Effector memory CD4-positive, alpha-beta T cell (primary cell): ENCODE measurements around the gene ABCC3.

ENCODE experiments used
- DNase-seq, 3 donors: peaks; one replicate each; pipeline ENCODE4 v3.0.0-alpha.2; 2020
- H3K27ac ChIP-seq: 2 replicates; pipeline ENCODE4 v1.7.0; 2013; ENCODE audit warnings: mild to moderate bottlenecking, low read length, moderate library complexity; ENCODE audit not compliant: insufficient read depth, poor library complexity, severe bottlenecking
- H3K27me3 ChIP-seq: replicated peaks from 2 replicates; pipeline ENCODE4 v1.7.0; 2013; ENCODE audit warnings: mild to moderate bottlenecking, low read length; ENCODE audit not compliant: insufficient read depth, control insufficient read depth, poor library complexity, severe bottlenecking
- H3K36me3 ChIP-seq: 2 replicates; pipeline ENCODE4 v1.7.0; 2013; ENCODE audit warnings: mild to moderate bottlenecking, low read length, moderate library complexity; ENCODE audit not compliant: control insufficient read depth, insufficient read depth
- H3K4me1 ChIP-seq: 2 replicates; pipeline ENCODE4 v1.7.0; 2013; ENCODE audit warnings: low read length, mild to moderate bottlenecking; ENCODE audit not compliant: control insufficient read depth, insufficient read depth, poor library complexity, severe bottlenecking
- H3K4me3 ChIP-seq: 2 replicates; pipeline ENCODE4 v1.7.0; 2013; ENCODE audit warnings: low read length, low read depth, mild to moderate bottlenecking; ENCODE audit not compliant: insufficient read depth, poor library complexity, severe bottlenecking
- H3K9me3 ChIP-seq: 2 replicates; pipeline ENCODE4 v1.7.0; 2013; ENCODE audit warnings: mild to moderate bottlenecking, low read length, moderate library complexity; ENCODE audit not compliant: control insufficient read depth

The ABCC3 gene

GRCh38 chr17:50593321-50593720 is 41.4 kb upstream of the ABCC3 start:
- Histone ChIP-seq H3K9me3 (no peaks in the 10 kb centered on the region), H3K27ac (no peak overlapping the region), H3K36me3 (no peaks in the 10 kb centered on the region), H3K4me3 (no peak overlapping the region), H3K4me1 (no peaks in the 10 kb centered on the region), H3K27me3 (no peaks in the 10 kb centered on the region)
- no peak for DNase-seq

GRCh38 chr17:50594128-50594823 is 40.4 kb upstream of the ABCC3 start:
- Histone ChIP-seq H3K36me3 (no peaks in the 10 kb centered on the region), H3K27me3 (no peaks in the 10 kb centered on the region)
- DNase-seq: no peak

DNA sequence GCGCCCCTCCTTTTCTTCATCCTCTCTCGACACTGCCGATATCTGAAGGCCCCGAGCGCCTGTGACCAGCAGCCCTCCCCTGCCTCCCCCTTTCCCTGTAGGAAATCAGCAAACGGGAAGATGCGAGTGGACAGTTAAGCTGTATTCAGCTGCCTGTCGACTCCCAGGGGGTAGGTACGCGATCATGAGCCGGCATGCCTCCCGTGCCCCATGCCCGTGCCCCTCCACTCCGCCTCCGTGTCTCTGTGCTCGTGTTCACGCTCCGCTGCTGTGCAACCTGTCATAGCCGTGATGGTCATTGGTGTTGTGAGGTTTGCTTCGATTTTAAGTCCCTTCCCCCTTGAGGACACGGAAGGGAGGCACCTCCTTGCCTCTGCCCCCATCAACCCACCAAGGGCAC is 39.8 kb upstream of the ABCC3 start:
- DNase-seq: no peak
- no peaks in the 10 kb centered on the region for H3K4me1 ChIP-seq
- no peaks in the 10 kb centered on the region for H3K36me3 ChIP-seq
- no peaks in the 10 kb centered on the region for H3K27me3 ChIP-seq
- no peak overlapping the region for H3K27ac ChIP-seq
- no peak overlapping the region for H3K4me3 ChIP-seq
- H3K9me3 ChIP-seq: no peaks in the 10 kb centered on the region

More at GRCh38 chr17:50594128-50594823, 40.4 kb upstream of the ABCC3 start:
- no peak overlapping the region for H3K4me3 ChIP-seq
- no peak overlapping the region for H3K27ac ChIP-seq
- H3K9me3 ChIP-seq: no peaks in the 10 kb centered on the region
- H3K4me1 ChIP-seq: no peaks in the 10 kb centered on the region

DNA sequence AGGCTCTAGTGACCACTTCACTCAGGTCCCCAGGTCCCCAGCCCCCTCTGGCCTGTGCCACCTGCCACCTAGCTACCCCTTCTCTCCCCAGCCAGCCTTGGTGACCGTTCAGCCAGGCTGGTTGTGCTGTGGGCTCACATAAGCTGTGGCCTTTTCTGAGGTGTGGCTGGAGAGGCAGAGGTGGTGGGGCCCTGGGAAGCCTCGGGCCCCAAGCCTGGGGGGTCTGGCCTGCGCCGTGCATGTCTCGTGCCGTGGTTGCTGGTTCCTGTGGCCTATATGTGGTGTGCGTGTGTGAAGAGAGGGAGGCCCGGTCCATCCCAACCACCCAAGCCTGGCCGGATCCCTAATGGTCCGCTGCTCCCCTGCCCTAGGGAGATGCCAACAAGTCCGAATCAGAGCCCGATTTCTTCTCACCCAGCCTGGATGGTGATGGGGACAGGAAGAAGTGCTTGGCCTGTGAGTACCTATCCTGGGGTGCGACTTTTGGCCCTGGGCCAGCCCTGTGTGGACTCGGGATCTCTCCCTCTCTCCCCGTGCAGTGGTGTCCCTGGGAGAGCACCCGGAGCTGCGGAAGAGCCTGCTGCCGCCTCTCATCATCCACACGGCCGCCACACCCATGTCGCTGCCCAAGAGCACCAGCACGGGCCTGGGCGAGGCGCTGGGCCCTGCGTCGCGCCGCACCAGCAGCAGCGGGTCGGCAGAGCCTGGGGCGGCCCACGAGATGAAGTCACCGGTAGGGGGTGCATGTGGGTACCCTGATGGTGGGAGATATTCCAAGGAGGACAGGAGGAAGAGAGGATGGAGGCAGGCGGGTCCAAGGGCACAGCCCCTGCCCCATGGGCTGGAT is 38.3 kb upstream of the ABCC3 start:
- H3K9me3 ChIP-seq: no peaks in the 10 kb centered on the region
- no peak overlapping the region for H3K4me3 ChIP-seq
- H3K27me3 ChIP-seq: no peaks in the 10 kb centered on the region
- H3K36me3 ChIP-seq: no peaks in the 10 kb centered on the region
- H3K27ac ChIP-seq: no peak overlapping the region
- no peak for DNase-seq
- no peaks in the 10 kb centered on the region for H3K4me1 ChIP-seq

DNA sequence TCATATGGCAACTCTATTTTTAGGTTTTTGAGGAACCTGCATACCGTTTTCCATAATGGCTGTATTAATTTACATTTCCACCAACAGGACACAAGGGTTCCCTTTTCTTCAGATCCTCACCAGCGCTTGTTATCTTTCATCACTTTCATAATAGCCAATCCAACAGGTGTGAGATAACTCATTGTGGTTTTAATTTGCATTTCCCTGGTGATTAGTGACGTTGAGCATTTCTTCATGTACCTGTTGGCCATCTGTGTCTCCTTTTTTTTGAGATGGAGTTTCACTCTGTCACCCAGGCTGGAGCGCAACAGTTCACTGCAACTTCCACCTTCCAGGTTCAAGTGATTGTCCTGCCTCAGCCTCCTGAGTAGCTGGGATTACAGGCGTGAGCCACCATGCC is 36.2 kb upstream of the ABCC3 start:
- Histone ChIP-seq H3K4me3 (no peak overlapping the region), H3K27ac (no peak overlapping the region), H3K27me3 (no peaks in the 10 kb centered on the region), H3K4me1 (no peaks in the 10 kb centered on the region), H3K9me3 (no peaks in the 10 kb centered on the region), H3K36me3 (no peaks in the 10 kb centered on the region)
- no peak for DNase-seq

DNA sequence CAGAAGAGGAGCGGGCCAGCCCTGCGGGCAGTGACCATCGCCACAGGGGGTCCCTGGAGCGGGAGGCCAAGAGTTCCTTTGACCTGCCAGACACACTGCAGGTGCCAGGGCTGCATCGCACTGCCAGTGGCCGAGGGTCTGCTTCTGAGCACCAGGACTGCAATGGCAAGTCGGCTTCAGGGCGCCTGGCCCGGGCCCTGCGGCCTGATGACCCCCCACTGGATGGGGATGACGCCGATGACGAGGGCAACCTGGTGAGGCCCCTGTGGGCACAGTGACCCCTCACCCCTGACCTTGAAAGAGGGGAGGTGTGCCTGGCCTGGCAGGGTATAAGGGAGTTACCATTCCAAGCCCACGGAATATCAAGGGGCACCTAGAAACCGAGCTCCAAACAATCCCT is 35.1 kb upstream of the ABCC3 start:
- Histone ChIP-seq H3K27me3 (no peaks in the 10 kb centered on the region), H3K4me1 (no peaks in the 10 kb centered on the region), H3K27ac (no peak overlapping the region), H3K4me3 (no peak overlapping the region), H3K9me3 (no peaks in the 10 kb centered on the region), H3K36me3 (no peaks in the 10 kb centered on the region)
- no peak for DNase-seq

DNA sequence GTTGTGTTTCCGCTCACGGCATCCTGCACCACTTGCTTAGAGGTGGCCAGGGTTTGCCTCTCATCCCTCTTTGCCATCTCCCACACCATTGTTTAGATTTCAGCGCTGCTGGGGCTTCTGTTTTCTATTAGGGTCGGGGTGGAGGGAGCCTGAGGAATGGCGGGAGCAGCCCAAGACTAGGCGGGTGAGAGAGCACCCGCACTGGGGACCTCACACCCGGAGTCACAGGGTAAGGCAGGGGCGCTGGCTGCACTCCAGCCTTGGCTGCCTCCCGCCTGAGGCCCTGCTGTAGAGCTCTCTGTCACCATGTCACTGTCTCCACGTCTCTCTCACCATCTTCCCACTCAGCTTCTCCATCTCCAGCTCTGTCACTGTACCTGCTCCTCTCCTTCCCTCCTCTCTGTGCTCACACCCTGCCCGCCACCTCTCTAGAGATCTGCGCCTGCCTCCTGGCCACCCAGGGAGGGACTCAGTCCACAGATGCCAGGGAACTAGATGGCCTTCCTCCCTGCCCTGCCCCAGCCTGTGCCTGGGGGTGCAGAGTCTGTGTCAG is 32.8 kb upstream of the ABCC3 start:
- Histone ChIP-seq H3K27me3 (no peaks in the 10 kb centered on the region), H3K9me3 (no peaks in the 10 kb centered on the region), H3K4me3 (no peak overlapping the region), H3K4me1 (no peaks in the 10 kb centered on the region), H3K36me3 (no peaks in the 10 kb centered on the region), H3K27ac (no peak overlapping the region)
- DNase-seq: no peak

DNA sequence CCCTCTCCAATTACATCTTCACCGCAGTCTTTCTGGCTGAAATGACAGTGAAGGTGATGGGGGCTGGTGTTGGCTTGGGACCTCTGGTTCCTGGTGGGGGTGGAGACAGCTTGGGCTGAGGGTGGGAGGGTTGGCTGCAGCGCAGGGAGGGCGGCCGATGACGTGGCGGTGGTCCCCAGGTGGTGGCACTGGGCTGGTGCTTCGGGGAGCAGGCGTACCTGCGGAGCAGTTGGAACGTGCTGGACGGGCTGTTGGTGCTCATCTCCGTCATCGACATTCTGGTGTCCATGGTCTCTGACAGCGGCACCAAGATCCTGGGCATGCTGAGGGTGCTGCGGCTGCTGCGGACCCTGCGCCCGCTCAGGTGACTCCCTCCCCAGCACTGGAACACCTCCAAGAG is 31.8 kb upstream of the ABCC3 start:
- Histone ChIP-seq H3K4me3 (no peak overlapping the region), H3K9me3 (no peaks in the 10 kb centered on the region), H3K36me3 (no peaks in the 10 kb centered on the region), H3K27ac (no peak overlapping the region), H3K4me1 (no peaks in the 10 kb centered on the region), H3K27me3 (no peaks in the 10 kb centered on the region)
- DNase-seq: no peak

GRCh38 chr17:50603340-50603739 is 31.3 kb upstream of the ABCC3 start:
- Histone ChIP-seq H3K4me3 (no peak overlapping the region), H3K4me1 (no peaks in the 10 kb centered on the region), H3K27me3 (no peaks in the 10 kb centered on the region), H3K36me3 (no peaks in the 10 kb centered on the region), H3K27ac (no peak overlapping the region), H3K9me3 (no peaks in the 10 kb centered on the region)
- no peak for DNase-seq

- Histone ChIP-seq H3K36me3 (no peaks in the 10 kb centered on the region), H3K4me3 (no peak overlapping the region), H3K27me3 (no peaks in the 10 kb centered on the region), H3K4me1 (no peaks in the 10 kb centered on the region), H3K9me3 (no peaks in the 10 kb centered on the region), H3K27ac (no peak overlapping the region)
- no peak for DNase-seq
Measured at GRCh38 chr17:50604513-50604912, 30.2 kb upstream of the ABCC3 start.
